ENCODE results near the gene CCDC122. TPM values are rescaled to one million over a fixed set of nuclear protein-coding genes. Genes with fewer than 3 reads are reported as not detected.

Gene CCDC122
- total and polyA plus RNA-seq, 2 donors (not counting 3 experiments of a cell fraction or from before 2014, with no cell fraction given) = 0.57 to 7.5 TPM

GRCh38 chr13:43838909-43839308 is 40.6 kb downstream of the CCDC122 start:
- no peak overlapping the region for H3K4me2 ChIP-seq (ENCODE audit: insufficient read depth, low read length)
- ChIA-PET CTCF (no interaction called here), POLR2A (no interaction called here)
- no peaks in the 10 kb centered on the region for H3K36me3 ChIP-seq (ENCODE audit: control insufficient read depth in 2 of 2, extremely low read depth in 1 of 2, insufficient read depth in 2 of 2, low read length in 2 of 2)
- no peak for DNase-seq (ENCODE audit: low read depth, low spot score)
- BruUV-seq (replicated peaks) = no TSS peak
- no peaks in the 10 kb centered on the region for H3K27me3 ChIP-seq (ENCODE audit: control insufficient read depth in 2 of 2, insufficient read depth in 2 of 2, low read length in 2 of 2)
- H3K9ac ChIP-seq (replicated peaks; ENCODE audit: extremely low read depth, insufficient read depth, low read length) = no peak overlapping the region
- TF ChIP-seq JUN (IDR thresholded peaks at IDR 0.05; ENCODE audit: borderline replicate concordance, insufficient read depth, insufficient read length, low read depth) (no peak), POLR2AphosphoS5 (IDR thresholded peaks at IDR 0.05; ENCODE audit: insufficient read depth, low read depth, low read length) (no peak), FOS (IDR thresholded peaks at IDR 0.05; ENCODE audit: borderline replicate concordance, insufficient read depth, low read length) (no peak), EZH2 (IDR thresholded peaks at IDR 0.05; ENCODE audit: borderline replicate concordance, low read depth, low read length, severe bottlenecking) (no peak)
- dilution Hi-C loops (cut with MboI; ENCODE audit: extremely low pct_ligation_motif_present, low sequenced_read_pairs) (no loop called here), intact Hi-C loops (cut with micrococcal nuclease) (no loop called here)
- no peaks in the 10 kb centered on the region for H4K20me1 ChIP-seq (replicated peaks; ENCODE audit: control insufficient read depth, extremely low read depth, insufficient read depth, low read length)
- H3K4me1 ChIP-seq (ENCODE audit: control insufficient read depth, extremely low read depth, insufficient read depth, low read length) = no peaks in the 10 kb centered on the region
- H3K27ac ChIP-seq (ENCODE audit: insufficient read depth, low read depth, low read length) = no peak overlapping the region
- H2AFZ ChIP-seq (ENCODE audit: low read depth, low read length) = no peak overlapping the region
- H3K79me2 ChIP-seq (ENCODE audit: control insufficient read depth, insufficient read depth, low read length) = no peaks in the 10 kb centered on the region
- no peaks in the 10 kb centered on the region for H3K9me1 ChIP-seq (replicated peaks; ENCODE audit: control insufficient read depth, extremely low read depth, insufficient read depth, low read length)
- FAIRE-seq = no peak
- no peak overlapping the region for H3K4me3 ChIP-seq (replicated peaks in 1 of 3; ENCODE audit: insufficient read depth in 1 of 3, low read depth in 1 of 3, low read length in 3 of 3)
- no peaks in the 10 kb centered on the region for H3K9me3 ChIP-seq (replicated peaks; ENCODE audit: control insufficient read depth, insufficient read depth, low read length)

- no peak for TF ChIP-seq MYC (IDR thresholded peaks at IDR 0.05; ENCODE audit: low read depth, low read length)
- no peak for TF ChIP-seq GATA2 (IDR thresholded peaks at IDR 0.05; ENCODE audit: insufficient read depth, insufficient read length, low read depth, low read length)
- no peak for TF ChIP-seq FOS (IDR thresholded peaks at IDR 0.05; ENCODE audit: borderline replicate concordance, insufficient read depth, low read length)
- no peak for TF ChIP-seq POLR2A (IDR thresholded peaks at IDR 0.05; ENCODE audit: low read depth, low read length)
- no peak for TF ChIP-seq JUN (IDR thresholded peaks at IDR 0.05; ENCODE audit: borderline replicate concordance, insufficient read depth, insufficient read length, low read depth)
- TF ChIP-seq CTCF (IDR thresholded peaks at IDR 0.05; ENCODE audit: extremely low read depth in 1 of 2, insufficient read depth in 1 of 2, low read depth in 1 of 2, low read length in 2 of 2) = no peak
- no peak for TF ChIP-seq POLR2AphosphoS5 (IDR thresholded peaks at IDR 0.05; ENCODE audit: insufficient read depth, low read depth, low read length)
- TF ChIP-seq EZH2 (IDR thresholded peaks at IDR 0.05; ENCODE audit: borderline replicate concordance, low read depth, low read length, severe bottlenecking) = no peak
- no peak for TF ChIP-seq MAX (IDR thresholded peaks at IDR 0.05; ENCODE audit: insufficient read depth, insufficient read length)
- Histone ChIP-seq H3K36me3 (ENCODE audit: control insufficient read depth in 2 of 2, extremely low read depth in 1 of 2, insufficient read depth in 2 of 2, low read length in 2 of 2) (no peaks in the 10 kb centered on the region), H3K4me1 (ENCODE audit: control insufficient read depth, extremely low read depth, insufficient read depth, low read length) (no peaks in the 10 kb centered on the region), H3K27ac (ENCODE audit: insufficient read depth, low read depth, low read length) (no peak overlapping the region), H3K79me2 (ENCODE audit: control insufficient read depth, insufficient read depth, low read length) (no peaks in the 10 kb centered on the region), H4K20me1 (replicated peaks; ENCODE audit: control insufficient read depth, extremely low read depth, insufficient read depth, low read length) (no peaks in the 10 kb centered on the region), H3K4me3 (replicated peaks in 1 of 3; ENCODE audit: insufficient read depth in 1 of 3, low read depth in 1 of 3, low read length in 3 of 3) (no peak overlapping the region), H3K9me1 (replicated peaks; ENCODE audit: control insufficient read depth, extremely low read depth, insufficient read depth, low read length) (no peaks in the 10 kb centered on the region), H3K27me3 (ENCODE audit: control insufficient read depth in 2 of 2, insufficient read depth in 2 of 2, low read length in 2 of 2) (no peaks in the 10 kb centered on the region), H3K9ac (replicated peaks; ENCODE audit: extremely low read depth, insufficient read depth, low read length) (no peak overlapping the region), H3K9me3 (replicated peaks; ENCODE audit: control insufficient read depth, insufficient read depth, low read length) (no peaks in the 10 kb centered on the region), H2AFZ (ENCODE audit: low read depth, low read length) (no peak overlapping the region), H3K4me2 (ENCODE audit: insufficient read depth, low read length) (no peak overlapping the region)
- POLR2A ChIA-PET = no interaction called here
- no peak for DNase-seq (ENCODE audit: low read depth, low spot score)
- intact Hi-C loops (cut with micrococcal nuclease) (no loop called here), dilution Hi-C loops (cut with MboI; ENCODE audit: extremely low pct_ligation_motif_present, low sequenced_read_pairs) (no loop called here)
- CTCF ChIA-PET = no interaction called here
- no peak for FAIRE-seq
- no TSS peak for BruUV-seq (replicated peaks)
Measured at GRCh38 chr13:43835701-43836100, 43.8 kb downstream of the CCDC122 start.

Measured in endothelial cell of umbilical vein (primary cell).